Measurements from ENCODE around the gene P4HB. TPM values are rescaled to one million over a fixed set of nuclear protein-coding genes. Genes with fewer than 3 reads are reported as not detected.
A peak's percentile ranks its signal among the peaks of the same experiment; 100 is the strongest.

Gene P4HB
- total and polyA plus RNA-seq, 8 donors, result 876 to 2,130 (median 1,346) TPM

- H3K27ac ChIP-seq, result no peak overlapping the region
- H3K4me3 ChIP-seq, result no peak overlapping the region
- no peaks in the 10 kb centered on the region for H3K9me3 ChIP-seq
- H3K27me3 ChIP-seq, result no peaks in the 10 kb centered on the region
- no peak for FAIRE-seq
- 87 to 88% methylated on average over 9 of the region's 9 CpGs for WGBS, 2 donors
- no peak for DNase-seq
- intact Hi-C loops (cut with DNase I), result no loop called here
- peaks cover 0 to 17% (median 12%) of the 10 kb centered on the region in 3 donors for H3K36me3 ChIP-seq
- ATAC-seq, result no peak
- peaks cover 0 to 17% (median 9%) of the 10 kb centered on the region in 3 donors for H3K4me1 ChIP-seq
- no peak for TF ChIP-seq CTCF (IDR thresholded peaks at IDR 0.05)
Observed at GRCh38 chr17:81889602-81890001, 29.3 kb upstream of the P4HB start.

GRCh38 chr17:81888988-81889595 is 28.8 kb upstream of the P4HB start:
- no peak for TF ChIP-seq CTCF (IDR thresholded peaks at IDR 0.05)
- H3K4me1 ChIP-seq, result peaks cover 0 to 17% (median 9%) of the 10 kb centered on the region in 3 donors
- no peaks in the 10 kb centered on the region for H3K9me3 ChIP-seq
- intact Hi-C loops (cut with DNase I), result no loop called here
- H3K4me3 ChIP-seq, result no peak overlapping the region
- no peak overlapping the region for H3K27ac ChIP-seq
- 92% methylated on average over 16 of the region's 16 CpGs for WGBS, 2 donors
- H3K36me3 ChIP-seq, result peaks cover 0 to 17% (median 12%) of the 10 kb centered on the region in 3 donors
- FAIRE-seq (no peak), ATAC-seq (no peak), DNase-seq (peak in 1 of 6 donors; percentile 37)
- H3K27me3 ChIP-seq, result no peaks in the 10 kb centered on the region

- DNase-seq (peak in 2 of 6 donors; percentile 23 to 50), FAIRE-seq (no peak), ATAC-seq (no peak)
- Histone ChIP-seq H3K27ac (no peak overlapping the region), H3K4me3 (no peak overlapping the region), H3K27me3 (no peaks in the 10 kb centered on the region), H3K9me3 (no peaks in the 10 kb centered on the region), H3K4me1 (peaks cover 0 to 17% (median 9%) of the 10 kb centered on the region in 3 donors), H3K36me3 (peaks cover 0 to 17% (median 12%) of the 10 kb centered on the region in 3 donors)
- intact Hi-C loops (cut with DNase I), result no loop called here
- TF ChIP-seq CTCF (IDR thresholded peaks at IDR 0.05), result no peak
- WGBS, 2 donors, result 93 to 94% methylated on average over 44 of the region's 44 CpGs
Observed at GRCh38 chr17:81888105-81888987, 28.0 kb upstream of the P4HB start.

- no peak for TF ChIP-seq CTCF (IDR thresholded peaks at IDR 0.05)
- Histone ChIP-seq H3K4me1 (peaks cover 0 to 9% (median 6%) of the 10 kb centered on the region in 3 donors), H3K9me3 (no peaks in the 10 kb centered on the region), H3K27me3 (no peaks in the 10 kb centered on the region), H3K4me3 (no peak overlapping the region), H3K36me3 (peaks cover 0 to 17% (median 12%) of the 10 kb centered on the region in 3 donors), H3K27ac (no peak overlapping the region)
- intact Hi-C loops (cut with DNase I), result no loop called here
- DNase-seq (no peak), ATAC-seq (peak in 1 of 4 donors; percentile 29), FAIRE-seq (no peak)
- 88% methylated on average over 11 of the region's 11 CpGs for WGBS, 2 donors
Observed at GRCh38 chr17:81885869-81886548, 25.7 kb upstream of the P4HB start.

Measured in pancreas (tissue), 10 donors.